Uterus (tissue), 4 donors: ENCODE results near the gene SLC4A2. TPM values are rescaled to one million over a fixed set of nuclear protein-coding genes. Genes with fewer than 3 reads are reported as not detected.

Experiments
- DNase-seq, 2 donors: peaks; one replicate each; pipeline ENCODE4 v3.0.0-alpha.2; 2019 to 2020
- H3K27ac ChIP-seq, 2 donors: fragments of 200-600 bp; sonication (generic); 1 replicate in 1 of 2; 2 replicates in 1 of 2; pipeline ENCODE4 v1.5.1; 2016 to 2018
- H3K27me3 ChIP-seq, 2 donors: fragments of 200-600 bp; sonication (generic); one replicate each; pipeline ENCODE4 v1.5.1; 2018 to 2019; ENCODE audit warnings: control low read depth in 1 of 2
- H3K36me3 ChIP-seq, 2 donors: fragments of 200-600 bp; sonication (generic); one replicate each; pipeline ENCODE4 v1.5.1; 2019; ENCODE audit warnings: control low read depth in 1 of 2
- H3K4me1 ChIP-seq, 2 donors: fragments of 200-600 bp; sonication (generic); one replicate each; pipeline ENCODE4 v1.5.1; 2018 to 2019; ENCODE audit warnings: control low read depth in 1 of 2
- H3K4me3 ChIP-seq, 2 donors: fragments of 200-600 bp; sonication (generic); 1 replicate in 1 of 2; 2 replicates in 1 of 2; pipeline ENCODE4 v1.5.1; 2018 to 2019; ENCODE audit warnings: mild to moderate bottlenecking in 1 of 2
- H3K9me3 ChIP-seq, 2 donors: fragments of 200-600 bp; sonication (generic); one replicate each; pipeline ENCODE4 v1.5.1; 2019; ENCODE audit warnings: control low read depth in 1 of 2
- POLR2A ChIP-seq, 2 donors: fragments of 450-650 bp; IDR thresholded peaks; one replicate each; pipeline ENCODE4 v1.6.1; 2016; ENCODE audit warnings: antibody characterized with exemption in 2 of 2, mild to moderate bottlenecking in 1 of 2, moderate library complexity in 1 of 2
- intact Hi-C: fragments of 100-400 bp; cut with DNase I; formaldehyde crosslinking; loops from one replicate; pipeline ENCODE4 v1.15.1; 2023; ENCODE audit warnings: low total_unique reads
- total RNA-seq, 4 donors: library from RNA; depleted of rRNA in 3 of 4; stranded (reverse); fragments of >200 nt in 3 of 4; gene quantifications; one replicate each; pipeline versions ENCODE4 v1.1.0 to v1.2.4, GENCODE V29; 2014 to 2023
- TF ChIP-seq, protein P1 (sequence below), 4 experiments: fragments of 200-600 bp in 2 of 4; fragments of 450-650 bp in 2 of 4; sonication (generic) in 2 of 4; IDR thresholded peaks; one replicate each; pipeline ENCODE4 v1.5.1; 2016 to 2019; ENCODE audit warnings: antibody characterized with exemption in 4 of 4, mild to moderate bottlenecking in 2 of 4, moderate library complexity in 1 of 4
- donor health status: DM: yes; HTN: yes; CAD: no.

SLC4A2 gene
- total RNA-seq, 4 donors from 2014 or later: 37.4 to 177 (median 88.6) TPM

DNA sequence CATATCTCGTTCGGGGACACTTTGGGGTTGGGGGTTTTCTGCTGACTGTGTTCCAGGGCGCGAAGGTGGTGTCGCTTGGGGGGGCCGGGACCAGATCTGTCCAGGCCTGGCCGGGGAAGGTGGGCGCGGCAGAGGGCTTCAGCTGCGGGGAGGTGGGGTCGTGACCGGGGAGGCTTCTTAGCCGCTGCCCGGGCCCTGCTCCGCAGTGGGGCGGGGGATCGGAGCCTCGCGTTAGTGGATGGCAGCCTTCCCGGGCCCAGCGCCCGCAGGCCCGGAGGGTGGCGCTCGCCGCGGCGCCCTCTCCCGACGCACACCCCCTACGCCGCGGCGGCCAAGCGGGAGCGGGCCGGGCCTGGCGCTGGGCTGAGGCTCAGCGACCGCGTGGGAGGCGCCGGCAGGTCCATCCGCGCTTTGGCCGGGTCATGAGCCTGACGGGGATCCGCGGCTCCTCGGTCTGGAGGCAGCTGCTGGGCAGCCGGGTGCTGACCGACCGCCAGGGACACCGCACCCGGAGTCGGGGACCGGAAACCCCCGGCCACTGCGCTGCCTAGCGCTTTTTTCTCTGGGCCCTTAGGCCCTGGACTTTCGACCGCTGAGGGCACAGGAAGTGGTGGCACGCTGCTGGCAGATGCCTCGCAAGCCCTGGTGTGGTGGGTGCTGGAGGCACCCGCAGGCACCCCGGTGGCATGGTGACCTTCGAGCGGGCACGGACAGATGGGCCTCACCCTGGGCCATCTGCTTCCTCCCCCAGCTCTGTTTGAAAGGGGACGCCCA lies 28.0 kb downstream of the SLC4A2 start:
- Histone ChIP-seq H3K27me3 (no peaks in the 10 kb centered on the region), H3K4me1 (peaks cover 0 to 16% of the 10 kb centered on the region in 2 donors), H3K36me3 (no peaks in the 10 kb centered on the region), H3K4me3 (peak overlapping the region; percentile 58 to 94), H3K9me3 (no peaks in the 10 kb centered on the region), H3K27ac (peak overlapping the region; percentile 73 to 88)
- TF ChIP-seq, protein P1, sequence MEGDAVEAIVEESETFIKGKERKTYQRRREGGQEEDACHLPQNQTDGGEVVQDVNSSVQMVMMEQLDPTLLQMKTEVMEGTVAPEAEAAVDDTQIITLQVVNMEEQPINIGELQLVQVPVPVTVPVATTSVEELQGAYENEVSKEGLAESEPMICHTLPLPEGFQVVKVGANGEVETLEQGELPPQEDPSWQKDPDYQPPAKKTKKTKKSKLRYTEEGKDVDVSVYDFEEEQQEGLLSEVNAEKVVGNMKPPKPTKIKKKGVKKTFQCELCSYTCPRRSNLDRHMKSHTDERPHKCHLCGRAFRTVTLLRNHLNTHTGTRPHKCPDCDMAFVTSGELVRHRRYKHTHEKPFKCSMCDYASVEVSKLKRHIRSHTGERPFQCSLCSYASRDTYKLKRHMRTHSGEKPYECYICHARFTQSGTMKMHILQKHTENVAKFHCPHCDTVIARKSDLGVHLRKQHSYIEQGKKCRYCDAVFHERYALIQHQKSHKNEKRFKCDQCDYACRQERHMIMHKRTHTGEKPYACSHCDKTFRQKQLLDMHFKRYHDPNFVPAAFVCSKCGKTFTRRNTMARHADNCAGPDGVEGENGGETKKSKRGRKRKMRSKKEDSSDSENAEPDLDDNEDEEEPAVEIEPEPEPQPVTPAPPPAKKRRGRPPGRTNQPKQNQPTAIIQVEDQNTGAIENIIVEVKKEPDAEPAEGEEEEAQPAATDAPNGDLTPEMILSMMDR (IDR thresholded peaks at IDR 0.05): peak; percentile 22 to 56 (median 40)
- TF ChIP-seq POLR2A (IDR thresholded peaks at IDR 0.05): no peak
- intact Hi-C loops: no loop called here
- DNase-seq: peak; percentile 56 to 72

DNA sequence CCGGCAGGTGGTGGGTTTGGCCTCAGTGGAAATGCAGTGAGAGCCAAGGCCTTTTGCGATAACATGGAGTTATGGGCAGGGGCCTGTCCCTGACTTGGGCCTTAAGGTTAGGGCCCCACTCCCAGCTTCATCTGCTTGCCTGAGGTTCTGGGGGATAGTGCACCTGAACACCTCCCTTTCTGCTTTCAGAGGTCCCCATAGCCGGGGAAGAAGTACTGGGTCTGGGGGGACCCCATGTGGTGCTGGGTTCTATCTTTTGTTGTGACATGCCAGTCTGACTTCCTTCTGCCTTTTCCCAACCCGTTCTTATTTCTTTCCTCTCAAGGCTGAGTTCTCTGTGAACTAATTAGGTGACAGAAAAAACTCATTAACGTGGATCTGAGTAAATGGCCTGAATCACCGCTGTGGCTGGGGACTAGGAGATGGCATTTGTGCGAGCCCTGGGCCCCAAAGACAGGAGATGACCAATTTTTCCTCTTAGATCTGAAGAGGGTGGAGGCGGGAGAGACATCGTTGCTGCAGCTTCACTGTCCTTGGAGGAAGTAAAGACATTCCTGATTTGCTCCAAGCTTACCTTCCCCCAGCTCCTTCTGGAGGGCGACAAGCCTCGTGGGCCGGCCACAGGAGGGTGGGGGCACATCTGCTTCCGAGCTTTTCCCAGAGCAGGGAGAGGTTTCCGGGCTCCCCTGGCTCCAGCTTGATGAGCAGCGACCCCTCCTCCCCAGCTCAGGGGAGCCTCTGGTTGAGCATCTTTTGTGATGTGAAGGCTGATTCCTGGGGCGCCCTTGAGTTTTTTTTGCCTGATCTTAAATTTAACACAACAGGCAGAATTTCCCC lies 28.8 kb downstream of the SLC4A2 start:
- no peaks in the 10 kb centered on the region for H3K36me3 ChIP-seq
- peak overlapping the region; percentile 73 to 88 for H3K27ac ChIP-seq
- intact Hi-C loops: no loop called here
- no peak for DNase-seq
- H3K9me3 ChIP-seq: no peaks in the 10 kb centered on the region
- H3K4me3 ChIP-seq: peak overlapping the region; percentile 58 to 94
- peaks cover 0 to 12% of the 10 kb centered on the region in 2 donors for H3K4me1 ChIP-seq
- H3K27me3 ChIP-seq: no peaks in the 10 kb centered on the region
- TF ChIP-seq POLR2A (IDR thresholded peaks at IDR 0.05): no peak
- TF ChIP-seq, protein P1 (IDR thresholded peaks at IDR 0.05): no peak

DNA sequence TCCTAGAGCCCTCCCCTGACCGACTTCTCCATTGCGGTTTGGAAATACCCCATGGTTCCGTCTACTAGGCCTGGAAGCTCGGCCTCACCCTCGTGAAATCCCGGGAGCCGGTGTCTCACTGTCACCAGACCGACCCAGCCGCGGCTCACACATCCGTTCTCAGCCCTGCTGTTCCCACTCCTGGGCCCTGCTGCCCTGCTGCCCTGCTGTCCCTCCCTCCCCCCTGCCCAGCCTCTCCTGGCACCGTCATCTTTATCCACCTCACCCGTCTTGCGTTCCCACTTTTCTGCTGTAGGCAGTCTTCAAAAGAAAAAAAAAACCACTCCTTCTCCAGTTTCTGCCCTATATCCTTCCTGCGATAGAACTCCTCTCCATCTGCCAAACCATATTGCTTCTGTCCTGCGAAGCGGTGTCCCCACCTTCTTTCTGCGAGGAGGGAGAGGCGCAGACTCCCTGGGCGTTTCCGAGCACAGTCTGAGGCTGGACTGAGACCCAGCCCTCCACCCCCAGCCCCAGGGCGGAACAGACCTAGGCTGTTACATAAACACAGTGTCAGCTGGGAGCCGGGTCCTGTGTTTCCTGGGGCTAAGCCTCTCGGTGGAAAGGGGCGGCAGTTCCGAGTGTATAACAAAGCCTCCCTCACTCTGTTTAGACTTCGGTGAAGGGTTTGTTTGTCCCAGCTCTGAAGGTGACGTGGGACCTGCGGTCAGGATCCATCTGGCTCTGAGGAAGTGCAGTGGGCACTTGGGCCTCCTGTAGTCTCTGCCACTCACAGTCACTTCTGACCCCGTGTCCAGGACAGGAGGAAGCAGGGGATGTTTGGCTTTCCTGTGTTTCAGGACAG lies 29.7 kb downstream of the SLC4A2 start:
- Histone ChIP-seq H3K4me1 (peaks cover 0 to 12% of the 10 kb centered on the region in 2 donors), H3K9me3 (no peaks in the 10 kb centered on the region), H3K27me3 (no peaks in the 10 kb centered on the region), H3K36me3 (no peaks in the 10 kb centered on the region), H3K27ac (peak overlapping the region; percentile 73 to 88), H3K4me3 (peak overlapping the region; percentile 9 to 12)
- peak; percentile 62 to 65 for DNase-seq
- TF ChIP-seq, protein P1 (IDR thresholded peaks at IDR 0.05): no peak
- peak in 1 of 2 donors; percentile 35 for TF ChIP-seq POLR2A (IDR thresholded peaks at IDR 0.05)
- intact Hi-C loops: no loop called here

DNA sequence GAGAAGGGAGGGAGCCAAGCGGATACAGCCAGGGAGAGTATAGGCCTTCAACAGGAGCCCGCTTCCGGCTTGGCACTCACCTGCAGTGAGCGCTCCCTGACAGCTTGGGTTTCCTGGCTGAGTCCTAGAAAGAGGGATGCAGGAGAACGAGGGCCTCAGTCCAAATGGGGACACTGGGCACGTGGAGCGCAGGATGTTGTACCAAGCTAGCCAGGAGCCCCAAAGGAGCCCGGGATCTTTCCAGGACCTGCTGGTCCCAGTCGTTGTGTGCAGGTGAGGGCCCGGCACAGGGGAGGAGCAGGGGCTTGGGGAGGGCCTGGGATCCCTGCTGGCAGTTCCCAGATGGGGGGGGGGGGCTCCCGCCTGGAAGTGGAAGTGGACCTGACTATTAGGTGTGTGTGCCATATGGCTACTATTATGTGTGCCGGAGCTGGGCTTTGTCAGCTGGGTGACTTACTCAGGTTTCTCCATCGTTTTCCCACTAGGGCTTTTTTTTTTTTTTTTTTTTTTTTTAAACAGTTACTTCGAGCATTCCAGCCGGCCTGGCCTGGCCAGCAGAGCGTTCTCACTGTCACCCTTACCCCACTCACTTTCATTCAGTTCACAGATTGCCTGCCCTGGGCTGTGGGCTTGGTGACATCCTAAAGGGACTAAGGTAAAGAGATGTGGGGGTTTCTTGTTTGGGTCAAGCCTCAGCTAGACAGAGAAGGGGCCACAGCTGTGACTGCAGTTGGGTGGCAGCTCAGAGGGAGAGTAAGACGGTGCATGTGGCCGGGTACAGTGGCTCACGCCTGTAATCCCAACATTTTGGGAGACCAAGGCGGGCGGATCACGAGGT lies 30.7 kb downstream of the SLC4A2 start:
- H3K4me1 ChIP-seq: peaks cover 0 to 12% of the 10 kb centered on the region in 2 donors
- H3K4me3 ChIP-seq: peak overlapping the region in 1 of 2 donors; percentile 9
- H3K27ac ChIP-seq: peak overlapping the region; percentile 73 to 88
- intact Hi-C loops: no loop called here
- H3K36me3 ChIP-seq: no peaks in the 10 kb centered on the region
- no peaks in the 10 kb centered on the region for H3K9me3 ChIP-seq
- no peak for TF ChIP-seq POLR2A (IDR thresholded peaks at IDR 0.05)
- TF ChIP-seq, protein P1 (IDR thresholded peaks at IDR 0.05): no peak
- DNase-seq: peak in 1 of 2 donors; percentile 33
- H3K27me3 ChIP-seq: no peaks in the 10 kb centered on the region
